KMS-11 (cell line): ENCODE data around the gene GPALPP1.

Experiments
- H2AFZ ChIP-seq: fragments of 200-600 bp; sonication (generic); 2 replicates; pipeline ENCODE4 v1.6.1; 2016; ENCODE audit warnings: antibody characterized with exemption, mixed run types, low read depth
- H3K27ac ChIP-seq: fragments of 200-600 bp; sonication (generic); 2 replicates; pipeline ENCODE4 v1.6.1; 2016; ENCODE audit warnings: mild to moderate bottlenecking, mixed run types
- H3K27me3 ChIP-seq: fragments of 200-600 bp; sonication (generic); 2 replicates; pipeline ENCODE4 v1.6.1; 2017; ENCODE audit warnings: mild to moderate bottlenecking, low read depth, mixed run types, moderate library complexity; ENCODE audit not compliant: insufficient read depth
- H3K36me3 ChIP-seq: fragments of 200-600 bp; sonication (generic); 2 replicates; pipeline ENCODE4 v1.6.1; 2017; ENCODE audit warnings: mild to moderate bottlenecking, mixed run types; ENCODE audit not compliant: insufficient read depth
- H3K4me1 ChIP-seq: fragments of 200-600 bp; sonication (generic); 2 replicates; pipeline ENCODE4 v1.6.1; 2016; ENCODE audit warnings: mild to moderate bottlenecking, low read depth, mixed run types; ENCODE audit not compliant: poor library complexity, severe bottlenecking
- H3K4me2 ChIP-seq: fragments of 200-600 bp; sonication (generic); 2 replicates; pipeline ENCODE4 v1.7.0; 2016; ENCODE audit warnings: mild to moderate bottlenecking, mixed run types
- H3K4me3 ChIP-seq: fragments of 200-600 bp; sonication (generic); IDR thresholded peaks from 2 replicates; pipeline ENCODE4 v1.6.1; 2017; ENCODE audit warnings: low read depth, low read length, mixed read lengths; ENCODE audit not compliant: insufficient read depth
- H3K79me2 ChIP-seq: fragments of 200-600 bp; sonication (generic); 2 replicates; pipeline ENCODE4 v1.6.1; 2016; ENCODE audit warnings: low read depth, mixed run types; ENCODE audit not compliant: insufficient read depth
- H3K9ac ChIP-seq: fragments of 200-600 bp; sonication (generic); 2 replicates; pipeline ENCODE4 v1.6.1; 2016; ENCODE audit warnings: mild to moderate bottlenecking, mixed run types
- H4K20me1 ChIP-seq: fragments of 200-600 bp; sonication (generic); 2 replicates; pipeline ENCODE4 v1.6.1; 2016; ENCODE audit warnings: mild to moderate bottlenecking, mixed run types; ENCODE audit not compliant: insufficient read depth
- TF ChIP-seq, protein P1 (sequence below): fragments of 200-600 bp; sonication (generic); conservative IDR thresholded peaks from 2 replicates; pipeline ENCODE4 v1.6.1; 2017; ENCODE audit warnings: low read depth, mild to moderate bottlenecking, antibody characterized with exemption, low read length, moderate library complexity, mixed read lengths

The GPALPP1 gene

DNA sequence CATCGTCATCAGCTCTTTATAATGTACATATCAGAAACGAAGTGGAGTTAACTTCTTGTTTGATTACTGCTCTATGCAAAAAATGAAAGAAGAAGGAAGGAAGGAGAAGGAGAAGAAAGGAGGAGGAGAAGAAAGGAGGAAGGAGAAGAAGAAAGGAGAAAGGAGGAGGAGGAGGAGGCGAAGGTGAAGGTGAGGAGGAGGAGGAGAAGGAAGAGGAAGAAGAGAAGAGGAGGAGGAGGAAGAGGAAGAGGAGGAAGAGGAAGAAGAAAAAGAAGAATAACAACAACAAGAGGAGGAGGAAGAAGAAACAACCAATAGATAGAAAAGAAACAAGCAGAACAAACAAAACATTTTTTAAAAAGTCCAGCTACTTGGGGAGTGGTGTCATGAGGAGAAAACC is 13.1 kb upstream of the GPALPP1 start:
- no peak overlapping the region for H3K4me2 ChIP-seq
- H3K4me1 ChIP-seq, result no peaks in the 10 kb centered on the region
- TF ChIP-seq, protein P1, sequence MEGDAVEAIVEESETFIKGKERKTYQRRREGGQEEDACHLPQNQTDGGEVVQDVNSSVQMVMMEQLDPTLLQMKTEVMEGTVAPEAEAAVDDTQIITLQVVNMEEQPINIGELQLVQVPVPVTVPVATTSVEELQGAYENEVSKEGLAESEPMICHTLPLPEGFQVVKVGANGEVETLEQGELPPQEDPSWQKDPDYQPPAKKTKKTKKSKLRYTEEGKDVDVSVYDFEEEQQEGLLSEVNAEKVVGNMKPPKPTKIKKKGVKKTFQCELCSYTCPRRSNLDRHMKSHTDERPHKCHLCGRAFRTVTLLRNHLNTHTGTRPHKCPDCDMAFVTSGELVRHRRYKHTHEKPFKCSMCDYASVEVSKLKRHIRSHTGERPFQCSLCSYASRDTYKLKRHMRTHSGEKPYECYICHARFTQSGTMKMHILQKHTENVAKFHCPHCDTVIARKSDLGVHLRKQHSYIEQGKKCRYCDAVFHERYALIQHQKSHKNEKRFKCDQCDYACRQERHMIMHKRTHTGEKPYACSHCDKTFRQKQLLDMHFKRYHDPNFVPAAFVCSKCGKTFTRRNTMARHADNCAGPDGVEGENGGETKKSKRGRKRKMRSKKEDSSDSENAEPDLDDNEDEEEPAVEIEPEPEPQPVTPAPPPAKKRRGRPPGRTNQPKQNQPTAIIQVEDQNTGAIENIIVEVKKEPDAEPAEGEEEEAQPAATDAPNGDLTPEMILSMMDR, result no peak
- no peaks in the 10 kb centered on the region for H3K36me3 ChIP-seq
- no peak overlapping the region for H3K9ac ChIP-seq
- no peaks in the 10 kb centered on the region for H4K20me1 ChIP-seq
- H3K79me2 ChIP-seq, result no peaks in the 10 kb centered on the region
- no peak overlapping the region for H3K4me3 ChIP-seq
- H3K27me3 ChIP-seq, result no peaks in the 10 kb centered on the region
- no peak overlapping the region for H2AFZ ChIP-seq
- H3K27ac ChIP-seq, result no peak overlapping the region

DNA sequence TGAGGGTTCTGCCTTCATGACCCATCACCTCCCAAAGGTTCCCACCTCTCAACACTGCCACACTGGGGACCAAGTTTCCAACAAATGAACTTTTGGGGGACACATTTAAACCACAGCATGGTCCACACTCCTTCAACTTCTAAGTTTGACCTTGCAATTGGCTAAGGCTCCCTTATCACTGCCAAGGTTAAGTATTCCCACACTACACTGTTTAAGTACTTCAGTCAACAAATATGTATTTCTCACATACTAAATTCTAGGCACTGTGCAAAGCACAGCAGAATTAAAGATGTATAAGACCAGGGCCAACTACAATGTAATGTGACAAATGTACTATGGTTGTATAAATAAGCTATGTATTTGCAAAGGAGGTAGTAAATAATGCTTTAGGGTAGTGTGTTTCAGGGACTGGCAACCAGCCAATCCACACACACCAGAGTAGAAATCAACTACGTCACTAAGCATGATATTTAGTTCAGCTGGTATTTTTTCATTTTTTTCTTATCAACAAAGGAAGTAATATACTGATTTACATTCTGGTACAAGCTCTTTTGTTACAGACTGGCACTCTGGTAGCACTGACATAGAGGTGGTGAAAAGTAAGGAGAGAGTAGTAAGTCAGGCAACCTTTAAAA is 12.3 kb upstream of the GPALPP1 start:
- Histone ChIP-seq H3K27me3 (no peaks in the 10 kb centered on the region), H3K36me3 (no peaks in the 10 kb centered on the region), H3K4me2 (no peak overlapping the region), H3K79me2 (no peaks in the 10 kb centered on the region; the same call in 1 of the 2 replicates), H2AFZ (no peak overlapping the region), H4K20me1 (no peaks in the 10 kb centered on the region), H3K9ac (no peak overlapping the region), H3K27ac (no peak overlapping the region), H3K4me1 (no peaks in the 10 kb centered on the region), H3K4me3 (no peak overlapping the region)
- TF ChIP-seq, protein P1, result no peak

DNA sequence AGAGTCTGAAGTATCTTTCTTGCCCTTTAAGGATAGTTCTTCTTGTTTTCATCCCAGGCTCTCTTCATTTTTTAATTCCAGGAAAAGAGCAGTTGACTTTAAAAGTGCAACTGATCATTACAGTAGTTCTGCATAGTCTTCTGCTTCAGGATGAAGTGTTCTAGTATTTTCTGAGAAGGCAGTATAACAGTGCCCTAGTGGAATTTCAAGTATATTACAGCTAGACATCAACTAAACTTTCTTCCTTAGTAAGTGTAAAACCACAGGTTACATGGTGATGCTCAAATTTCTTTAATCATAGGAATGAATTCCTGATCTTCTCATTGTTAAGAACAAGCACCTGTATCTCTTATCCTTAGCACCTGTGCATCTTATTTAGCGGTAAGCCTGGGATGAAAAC is 11.0 kb upstream of the GPALPP1 start:
- no peak overlapping the region for H2AFZ ChIP-seq
- no peak overlapping the region for H3K4me2 ChIP-seq
- no peaks in the 10 kb centered on the region for H4K20me1 ChIP-seq
- H3K9ac ChIP-seq, result no peak overlapping the region
- no peak overlapping the region for H3K27ac ChIP-seq
- H3K4me1 ChIP-seq, result no peaks in the 10 kb centered on the region
- TF ChIP-seq, protein P1, result no peak
- H3K79me2 ChIP-seq, result peaks cover 8% of the 10 kb centered on the region; the same call in 1 of the 2 replicates
- H3K4me3 ChIP-seq, result no peak overlapping the region
- H3K36me3 ChIP-seq, result no peaks in the 10 kb centered on the region
- no peaks in the 10 kb centered on the region for H3K27me3 ChIP-seq

DNA sequence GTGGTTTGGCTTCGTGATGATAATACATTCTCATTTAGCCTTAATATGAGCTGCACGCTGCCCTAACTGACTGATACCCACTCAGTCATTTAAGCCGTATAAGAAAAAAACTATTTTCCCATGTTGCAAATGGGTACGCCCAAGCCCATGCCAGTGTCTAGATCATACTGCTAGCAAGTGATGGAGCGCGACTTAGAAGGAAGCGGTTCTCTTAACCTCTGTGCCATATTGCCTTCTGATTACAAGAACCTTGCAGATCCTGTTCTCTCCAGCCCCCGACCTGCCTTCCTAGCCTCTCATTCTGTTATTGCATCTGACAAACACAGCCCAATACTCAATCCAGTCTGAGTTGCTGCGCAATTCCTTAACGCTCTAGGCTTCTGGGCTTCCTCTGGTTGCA is 603 bp downstream of the GPALPP1 start:
- Histone ChIP-seq H3K27me3 (no peaks in the 10 kb centered on the region), H3K27ac (peak overlapping the region; percentile 53), H2AFZ (peak overlapping the region; percentile 71; the same call in 1 of the 2 replicates), H3K4me2 (peak overlapping the region; percentile 80), H4K20me1 (no peaks in the 10 kb centered on the region), H3K36me3 (no peaks in the 10 kb centered on the region), H3K9ac (peak overlapping the region; percentile 81; the same call in 1 of the 2 replicates), H3K4me3 (no peak overlapping the region), H3K4me1 (peaks cover 17% of the 10 kb centered on the region), H3K79me2 (peaks cover 51% of the 10 kb centered on the region)
- TF ChIP-seq, protein P1, result no peak
